Measurements from ENCODE around the gene EDEM2.
"Not testable (repeated sequence)": the region's sequence is repeated elsewhere in the genome, so short reads cannot be mapped to it uniquely, and the experiment has no call there.

Gene EDEM2

DNA sequence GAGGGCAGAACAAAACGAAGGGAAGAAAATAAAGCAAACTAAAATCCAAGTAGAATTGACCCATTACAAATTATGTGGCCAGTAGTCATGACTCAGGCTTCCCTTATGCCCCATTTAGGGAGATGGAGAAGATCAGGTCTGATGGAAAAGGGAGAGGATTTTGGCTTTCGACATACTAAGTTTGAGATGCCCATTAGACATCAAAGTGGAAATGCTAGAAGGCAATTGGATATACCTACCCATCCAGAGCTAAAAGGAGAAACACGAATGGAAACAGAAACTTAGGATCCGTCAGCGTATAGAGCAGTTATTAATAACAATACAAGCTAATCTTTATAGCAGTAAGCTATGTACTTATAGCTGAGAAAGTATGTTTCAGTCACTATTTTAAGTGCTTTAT, 59.3 kb downstream of the EDEM2 start:
- no peak for DNase-seq (ENCODE audit: low read depth in 2 of 2)

DNA sequence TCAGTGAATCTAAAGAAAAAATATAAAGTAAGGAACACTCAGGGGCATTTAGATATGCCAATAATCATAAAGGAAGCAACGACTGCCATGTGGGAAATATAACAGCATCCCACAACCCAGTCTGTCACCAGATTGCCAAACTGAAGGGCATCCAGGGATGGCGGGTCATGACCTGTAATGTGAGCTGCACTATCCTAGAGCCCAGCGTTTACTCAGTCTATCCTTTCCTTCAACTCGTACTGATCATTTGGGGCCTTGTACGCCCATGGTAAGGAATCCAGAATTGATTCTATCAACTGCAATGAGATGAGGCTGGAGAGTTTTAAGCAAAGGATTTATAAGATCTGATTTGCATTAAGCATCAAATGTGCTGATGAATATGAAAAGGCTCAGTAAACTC, 59.8 kb downstream of the EDEM2 start:
- no peak for DNase-seq (ENCODE audit: low read depth in 2 of 2)

DNA sequence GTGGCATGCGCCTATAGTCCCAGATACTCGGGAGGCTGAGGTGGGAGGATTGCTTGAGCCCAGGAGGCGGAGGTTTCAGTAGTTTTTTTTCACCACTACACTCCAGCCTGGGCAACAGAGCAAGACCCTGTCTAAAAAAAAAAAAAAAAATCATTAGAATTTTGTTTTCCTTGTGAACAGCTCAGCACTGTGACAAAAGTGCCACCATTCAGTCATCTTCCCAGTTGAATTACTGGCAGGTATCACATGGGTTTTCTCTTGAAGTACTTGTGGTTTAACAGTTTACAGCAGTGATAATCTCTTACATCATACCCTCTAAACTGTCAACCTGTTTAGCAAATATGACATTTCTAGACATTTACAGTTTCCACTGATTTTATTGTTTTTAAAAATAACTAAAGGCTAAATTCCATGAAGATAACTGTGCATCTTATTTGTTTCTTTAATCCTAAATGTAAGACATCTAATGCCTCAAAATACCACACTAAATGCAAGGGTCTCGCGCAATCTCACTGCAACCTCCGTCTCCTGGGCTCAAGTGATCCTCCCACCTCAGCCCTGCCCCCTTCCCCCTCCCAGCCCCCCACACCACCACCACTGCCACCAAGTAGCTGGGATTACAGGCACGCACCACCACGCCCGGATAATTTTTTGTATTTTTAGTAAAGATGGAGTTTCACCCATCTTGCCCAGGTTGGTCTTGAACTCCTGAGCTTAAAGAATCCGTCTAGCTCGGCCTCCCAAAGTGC, 61.5 kb downstream of the EDEM2 start:
- DNase-seq (ENCODE audit: low read depth in 2 of 2) = no peak

DNA sequence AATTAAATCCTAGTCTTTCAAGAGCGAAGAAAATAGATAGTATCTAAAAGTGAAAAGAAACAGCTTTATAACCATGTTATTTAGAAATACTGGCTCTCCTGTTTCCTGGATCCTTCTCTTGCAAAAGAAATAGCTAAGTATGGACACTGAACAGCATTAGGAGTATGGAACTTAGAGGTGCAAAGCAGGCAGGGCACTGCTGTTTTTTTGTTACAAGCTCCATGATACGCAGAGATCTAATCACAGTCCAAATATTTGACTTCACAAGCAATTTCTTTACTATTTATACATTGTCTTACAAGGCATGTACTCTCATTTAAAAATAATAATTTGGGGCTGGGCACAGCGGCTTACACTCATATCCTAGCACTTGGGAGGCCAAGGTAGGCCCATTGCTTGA, 62.1 kb downstream of the EDEM2 start:
- no peak for DNase-seq (ENCODE audit: low read depth in 2 of 2)

DNA sequence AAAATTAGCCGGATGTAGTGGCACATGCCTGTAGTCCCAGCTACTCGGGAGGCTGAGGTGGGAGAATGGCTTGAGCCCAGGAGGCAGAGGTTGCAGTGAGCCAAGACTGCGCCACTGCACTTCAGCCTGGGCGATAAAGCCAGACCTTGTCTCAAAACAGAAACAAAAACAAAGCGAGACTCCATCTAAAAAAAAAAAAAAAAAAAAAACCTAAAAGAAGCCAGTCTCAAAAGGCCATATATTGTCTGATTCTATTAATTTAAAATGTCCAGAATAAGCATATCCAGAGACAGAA, 66.8 kb downstream of the EDEM2 start:
- not testable (repeated sequence) for DNase-seq (ENCODE audit: low read depth in 2 of 2)

DNA sequence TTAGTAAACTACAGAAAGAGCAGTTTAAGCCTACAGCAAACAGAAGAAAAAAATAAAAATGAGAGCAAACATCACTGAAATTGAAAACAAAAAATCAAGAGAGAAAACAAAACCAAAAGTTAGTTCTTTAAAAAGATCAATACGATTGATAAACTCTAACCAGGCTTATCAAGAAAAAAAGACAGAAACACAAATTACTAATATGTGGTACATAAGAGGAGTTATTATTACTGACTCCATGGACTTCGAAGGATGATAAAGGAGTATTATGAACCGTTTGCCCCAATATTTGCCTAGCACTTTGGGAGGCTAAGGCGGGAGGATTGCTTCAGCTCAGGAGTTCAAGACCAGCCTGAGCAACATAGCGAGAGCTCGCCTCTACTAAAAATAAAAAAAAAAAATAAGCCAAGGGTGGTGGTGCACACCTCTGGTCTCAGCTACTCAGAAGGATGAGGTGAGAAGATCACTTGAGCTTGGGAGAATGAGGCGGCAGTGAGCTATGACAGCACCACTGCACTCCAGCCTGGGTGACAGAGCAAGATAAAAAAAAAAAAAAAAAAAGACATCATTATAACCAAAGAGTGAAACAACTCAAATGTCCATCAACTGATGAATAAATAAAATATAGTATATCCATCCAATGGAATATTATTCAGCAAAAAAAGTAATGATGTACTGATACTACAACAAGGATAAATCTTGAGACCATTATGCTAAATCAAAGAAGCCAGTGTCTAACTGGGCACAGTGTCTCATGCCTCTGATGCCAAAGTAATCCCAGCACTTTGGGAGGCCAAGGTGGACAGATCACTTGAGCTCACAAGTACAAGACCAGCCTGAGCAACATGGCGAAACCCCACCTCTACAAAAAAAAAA, 67.4 kb downstream of the EDEM2 start:
- DNase-seq (ENCODE audit: low read depth in 2 of 2) = no peak

DNA sequence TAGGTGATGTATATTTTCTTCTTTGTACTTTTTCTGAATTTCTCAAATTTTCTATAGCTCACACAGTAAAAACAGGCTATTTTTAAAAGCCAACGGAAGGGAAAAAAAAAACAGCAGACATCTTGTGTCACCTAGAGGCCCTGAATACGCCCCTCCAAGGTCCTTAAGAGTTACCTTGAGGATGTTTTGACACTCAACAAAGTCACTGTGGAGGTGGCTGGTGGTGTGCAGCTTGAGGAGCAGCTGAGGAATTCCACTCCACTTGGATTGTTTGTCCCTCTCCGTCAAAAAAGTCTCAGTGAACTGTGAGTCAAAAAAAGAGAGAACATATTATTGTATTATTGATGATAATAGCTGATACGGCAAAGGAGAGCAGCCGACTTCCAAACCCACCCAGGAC, 69.3 kb downstream of the EDEM2 start:
- no peak for DNase-seq (ENCODE audit: low read depth in 2 of 2)

DNA sequence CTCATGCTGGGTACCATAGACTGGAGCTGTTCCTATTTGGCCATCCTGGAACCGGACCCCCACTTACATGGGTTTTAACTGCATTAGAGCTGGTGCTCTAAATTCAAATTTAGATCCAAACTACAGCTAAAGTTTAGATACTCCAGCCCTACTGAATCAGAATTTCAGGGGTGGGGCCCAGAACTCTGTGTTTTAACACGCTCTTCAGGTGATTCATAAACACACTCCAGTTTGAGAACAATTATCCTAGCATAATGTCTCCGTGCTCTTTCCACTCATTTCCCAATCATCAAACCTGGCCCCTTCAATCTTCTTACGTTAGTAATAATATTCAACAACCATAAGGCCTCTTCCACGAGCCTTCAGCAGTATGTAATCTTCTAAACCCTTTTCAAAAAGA, 69.8 kb downstream of the EDEM2 start:
- no peak for DNase-seq (ENCODE audit: low read depth in 2 of 2)

DNA sequence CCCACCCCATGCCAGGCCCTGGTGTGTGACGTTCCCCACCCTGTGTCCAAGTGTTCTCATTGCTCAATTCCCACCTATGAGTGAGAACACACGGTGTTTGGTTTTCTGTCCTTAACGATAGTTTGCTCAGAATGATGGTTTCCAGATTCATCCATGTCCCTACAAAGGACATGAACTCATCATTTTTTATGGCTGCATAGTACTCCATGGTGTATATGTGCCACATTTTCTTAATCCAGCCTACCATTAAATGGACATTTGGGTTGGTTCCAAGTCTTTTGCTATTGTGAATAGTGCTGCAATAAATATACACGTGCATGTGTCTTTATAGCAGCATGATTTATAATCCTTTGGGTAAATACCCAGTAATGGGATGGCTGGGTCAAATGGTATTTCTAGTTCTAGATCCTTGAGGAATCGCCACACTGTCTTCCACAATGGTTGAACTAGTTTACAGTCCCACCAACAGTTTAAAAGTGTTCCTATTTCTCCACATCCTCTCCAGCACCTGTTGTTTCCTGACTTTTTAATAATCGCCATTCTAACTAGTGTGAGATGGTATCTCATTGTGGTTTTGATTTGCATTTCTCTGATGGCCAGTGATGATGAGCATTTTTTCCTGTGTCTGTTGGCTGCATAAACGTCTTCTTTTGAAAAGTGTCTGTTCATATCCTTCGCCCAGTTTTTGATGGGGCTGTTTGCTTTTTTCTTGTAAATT, 75.5 kb downstream of the EDEM2 start:
- DNase-seq (ENCODE audit: low read depth in 2 of 2) = not testable (repeated sequence)

DNA sequence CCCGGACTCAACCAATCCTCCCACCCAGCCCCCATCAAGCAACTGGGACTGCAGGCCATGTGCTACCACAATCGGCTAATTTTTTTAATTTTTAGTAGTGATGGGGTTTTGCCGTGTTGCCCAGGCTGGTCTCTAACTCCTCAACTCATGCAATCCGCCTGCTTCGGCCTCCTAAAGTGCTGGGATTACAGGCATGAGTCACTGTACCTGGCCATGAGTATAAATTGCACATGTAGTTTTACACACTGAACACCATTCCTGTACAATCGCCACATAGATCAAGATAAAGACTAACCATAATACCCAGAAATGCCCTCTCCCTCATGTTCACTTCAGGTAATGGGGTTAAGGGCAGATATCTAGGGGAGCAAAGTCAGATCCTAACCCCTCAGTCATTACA, 80.9 kb downstream of the EDEM2 start:
- DNase-seq (ENCODE audit: low read depth in 2 of 2) = no peak

Data from stimulated activated CD4-positive, alpha-beta T cell treated with anti-CD3 and anti-CD28 coated beads, Interleukin-15, amount 100 ng/mL, for 48 hours (primary cell).